Activated B cell treated with CpG ODN at 0.5 μM for 24 hours (primary cell): Measurements from ENCODE around the gene C2orf92. TPM values are rescaled to one million over a fixed set of nuclear protein-coding genes. Genes with fewer than 3 reads are reported as not detected.

Experiments used
- ATAC-seq: fragments of 200-7000 bp; cut with Tn5 transposase; one replicate; pipeline ENCODE4 v1.10.0; 2021; ENCODE audit warnings: low read depth, mild to moderate bottlenecking, moderate library complexity
- CTCF ChIA-PET: fragments of 350-600 bp; sonication (Branson Sonifier 250); formaldehyde crosslinking; loops from one replicate; lab custom pipeline; 2021; ENCODE audit warnings: antibody characterized with exemption; lab: Charles Lee
- POLR2A ChIA-PET: fragments of 350-600 bp; sonication (Branson Sonifier 250); formaldehyde crosslinking; loops from one replicate; lab custom pipeline; 2021; ENCODE audit warnings: antibody characterized with exemption; lab: Charles Lee
- DNase-seq: peaks from one replicate; pipeline ENCODE4 v3.0.0; 2022
- H3K27ac Mint-ChIP-seq: one replicate; pipeline ENCODE4 v1.8.0; 2020; ENCODE audit warnings: mixed read lengths
- H3K27me3 Mint-ChIP-seq: one replicate; pipeline ENCODE4 v1.8.0; 2021; ENCODE audit warnings: mixed read lengths
- H3K36me3 Mint-ChIP-seq: one replicate; pipeline ENCODE4 v1.8.0; 2021; ENCODE audit warnings: low read depth, mixed read lengths
- H3K4me1 Mint-ChIP-seq: one replicate; pipeline ENCODE4 v1.8.0; 2021; ENCODE audit warnings: mixed read lengths
- H3K4me3 Mint-ChIP-seq: one replicate; pipeline ENCODE4 v1.8.0; 2020; ENCODE audit warnings: mild to moderate bottlenecking, mixed read lengths
- H3K9me3 Mint-ChIP-seq: one replicate; pipeline ENCODE4 v1.8.0; 2020; ENCODE audit warnings: mixed read lengths
- CTCF ChIP-seq: fragments of 200-600 bp; IDR thresholded peaks from one replicate; pipeline ENCODE4 v1.8.0; 2022; ENCODE audit warnings: antibody characterized with exemption, mild to moderate bottlenecking
- intact Hi-C: fragments of 100-400 bp; cut with micrococcal nuclease; formaldehyde crosslinking; loops from one replicate; pipeline ENCODE4 v1.15.1; 2024
- total RNA-seq: library from RNA; stranded (reverse); gene quantifications from 2 replicates; pipeline ENCODE4 v1.2.3, GENCODE V29; 2022

C2orf92 gene
- total RNA-seq, 1 donor from 2014 or later, result 14.4 TPM

GRCh38 chr2:97737421-97738178, 68.1 kb downstream of the C2orf92 start:
- intact Hi-C loops, result no loop called here
- no peak for DNase-seq
- ATAC-seq, result no peak
- H3K4me3 Mint-ChIP-seq, result no peak overlapping the region
- no peaks in the 10 kb centered on the region for H3K27me3 Mint-ChIP-seq
- H3K4me1 Mint-ChIP-seq, result peaks cover 13% of the 10 kb centered on the region
- no peaks in the 10 kb centered on the region for H3K36me3 Mint-ChIP-seq
- POLR2A ChIA-PET, result no interaction called here
- no peak overlapping the region for H3K27ac Mint-ChIP-seq
- no peaks in the 10 kb centered on the region for H3K9me3 Mint-ChIP-seq
- CTCF ChIA-PET, result no interaction called here
- TF ChIP-seq CTCF, result no peak

- DNase-seq (no peak), ATAC-seq (no peak)
- no peak for TF ChIP-seq CTCF
- ChIA-PET CTCF (interaction anchor here (2.9 kb wide), 1 partner anchor 8 kb away, joined by 10 read pairs; no protein-coding TSS in a partner anchor), POLR2A (no interaction called here)
- Mint-ChIP-seq H3K27ac (no peak overlapping the region), H3K27me3 (no peaks in the 10 kb centered on the region), H3K4me1 (peaks cover 16% of the 10 kb centered on the region), H3K36me3 (no peaks in the 10 kb centered on the region), H3K9me3 (no peaks in the 10 kb centered on the region), H3K4me3 (no peak overlapping the region)
- intact Hi-C loops, result no loop called here
Measured at GRCh38 chr2:97738179-97739019, 68.9 kb downstream of the C2orf92 start.

- Mint-ChIP-seq H3K4me3 (no peak overlapping the region), H3K4me1 (peaks cover 16% of the 10 kb centered on the region)
- no peak for ATAC-seq
Measured at GRCh38 chr2:97739020-97739892, 69.7 kb downstream of the C2orf92 start.

GRCh38 chr2:97739893-97740245, 70.4 kb downstream of the C2orf92 start:
- Mint-ChIP-seq H3K4me1 (peaks cover 21% of the 10 kb centered on the region), H3K36me3 (peaks cover 9% of the 10 kb centered on the region), H3K4me3 (no peak overlapping the region), H3K9me3 (no peaks in the 10 kb centered on the region), H3K27ac (no peak overlapping the region), H3K27me3 (no peaks in the 10 kb centered on the region)
- ATAC-seq (no peak), DNase-seq (no peak)
- intact Hi-C loops, result loop anchor here (1.0 kb wide), 2 partner anchors 529 to 645 kb away; no protein-coding TSS in a partner anchor
- CTCF ChIA-PET, result interaction anchor here (1.1 to 2.9 kb wide), 12 partner anchors 10 to 645 kb away, joined by 3 to 30 read pairs (median 6); no protein-coding TSS in a partner anchor
- no peak for TF ChIP-seq CTCF
- POLR2A ChIA-PET, result interaction anchor here (0.5 to 1.0 kb wide), 2 partner anchors 203 to 448 kb away, joined by 3 to 9 read pairs; no protein-coding TSS in a partner anchor

More at GRCh38 chr2:97739020-97739892, 69.7 kb downstream of the C2orf92 start:
- CTCF ChIA-PET, result interaction anchor here (1.4 to 2.9 kb wide), 8 partner anchors 9 to 645 kb away, joined by 3 to 30 read pairs (median 10); no protein-coding TSS in a partner anchor
- H3K27ac Mint-ChIP-seq, result no peak overlapping the region
- POLR2A ChIA-PET, result interaction anchor here (0.5 kb wide), 1 partner anchor 203 kb away, joined by 9 read pairs; no protein-coding TSS in a partner anchor
- no peaks in the 10 kb centered on the region for H3K27me3 Mint-ChIP-seq
- intact Hi-C loops, result no loop called here
- H3K9me3 Mint-ChIP-seq, result no peaks in the 10 kb centered on the region
- peaks cover 4% of the 10 kb centered on the region for H3K36me3 Mint-ChIP-seq
- no peak for DNase-seq
- no peak for TF ChIP-seq CTCF
